T-cell (primary cell): Measurements from ENCODE around the gene NIP7. TPM values are rescaled to one million over a fixed set of nuclear protein-coding genes. Genes with fewer than 3 reads are reported as not detected.
A peak's percentile ranks its signal among the peaks of the same experiment; 100 is the strongest.

ENCODE experiments used
- ATAC-seq, 4 experiments: fragments of 200-7000 bp in 3 of 4; fragments of 150-1000 bp in 1 of 4; cut with Tn5 transposase; replicated peaks in 1 of 4; 1 replicate in 3 of 4; 2 replicates in 1 of 4; pipeline ENCODE4 v1.10.0; 2021; ENCODE audit warnings: moderate library complexity in 3 of 4, mild to moderate bottlenecking in 2 of 4, moderate number of reproducible peaks in 1 of 4
- CTCF ChIA-PET, 2 donors: fragments of 300-600 bp; sonication (Branson Sonifier 250); formaldehyde crosslinking; loops; one replicate each; lab custom pipeline; 2022; ENCODE audit warnings: antibody characterized with exemption in 2 of 2; lab: Charles Lee
- POLR2A ChIA-PET, 2 donors: fragments of 300-600 bp; sonication (Branson Sonifier 250); formaldehyde crosslinking; loops; one replicate each; lab custom pipeline; 2022; ENCODE audit warnings: antibody characterized with exemption in 2 of 2; lab: Charles Lee
- DNase-seq, 35 experiments: peaks; one replicate each; pipeline versions ENCODE4 v3.0.0 to v3.0.0-alpha.2; 2013 to 2023
- H3K27ac ChIP-seq: one replicate; pipeline ENCODE4 v1.5.1; 2013; ENCODE audit warnings: low read length
- H3K27me3 ChIP-seq, 2 experiments: replicated peaks in 1 of 2; 1 replicate in 1 of 2; 2 replicates in 1 of 2; pipeline versions ENCODE4 v1.6.1 to v1.7.0; 2013; ENCODE audit warnings: low read length in 1 of 2, mixed read lengths in 1 of 2; ENCODE audit not compliant: control insufficient read depth in 2 of 2, insufficient read depth in 2 of 2; ENCODE audit errors: extremely low read depth in 1 of 2
- H3K36me3 ChIP-seq, 2 donors: 1 replicate in 1 of 2; 2 replicates in 1 of 2; pipeline versions ENCODE4 v1.6.1 to v1.7.0; 2013; ENCODE audit warnings: low read length in 1 of 2; ENCODE audit not compliant: control insufficient read depth in 2 of 2, insufficient read depth in 1 of 2; ENCODE audit errors: extremely low read depth in 1 of 2
- H3K4me1 ChIP-seq, 2 experiments: 1 replicate in 1 of 2; 2 replicates in 1 of 2; pipeline versions ENCODE4 v1.6.1 to v1.7.0; 2013; ENCODE audit warnings: low read length in 2 of 2, mixed read lengths in 1 of 2; ENCODE audit not compliant: insufficient read depth in 2 of 2, control insufficient read depth in 1 of 2; ENCODE audit errors: extremely low read depth in 1 of 2
- H3K4me3 ChIP-seq, 2 donors: 1 replicate in 1 of 2; 2 replicates in 1 of 2; pipeline versions ENCODE4 v1.5.1 to v1.7.0; 2013; ENCODE audit warnings: mild to moderate bottlenecking in 2 of 2, low read length in 1 of 2, moderate library complexity in 1 of 2; ENCODE audit not compliant: control insufficient read depth in 1 of 2; ENCODE audit errors: extremely low read depth in 1 of 2
- H3K9me3 ChIP-seq: 2 replicates; pipeline ENCODE4 v1.7.0; 2013
- H3K27ac Mint-ChIP-seq, 2 donors: one replicate each; pipeline ENCODE4 v1.8.0; 2020 to 2021; ENCODE audit warnings: mild to moderate bottlenecking in 2 of 2, mixed read lengths in 2 of 2
- H3K27me3 Mint-ChIP-seq, 2 donors: one replicate each; pipeline ENCODE4 v1.8.0; 2021 to 2022; ENCODE audit warnings: mixed read lengths in 2 of 2
- H3K36me3 Mint-ChIP-seq: one replicate; pipeline ENCODE4 v1.8.0; 2021; ENCODE audit warnings: mixed read lengths
- H3K4me1 Mint-ChIP-seq, 3 donors: one replicate each; pipeline ENCODE4 v1.8.0; 2020 to 2022; ENCODE audit warnings: mixed read lengths in 3 of 3, mild to moderate bottlenecking in 1 of 3
- H3K4me3 Mint-ChIP-seq, 3 donors: one replicate each; pipeline ENCODE4 v1.8.0; 2020 to 2022; ENCODE audit warnings: mild to moderate bottlenecking in 3 of 3, mixed read lengths in 3 of 3, moderate library complexity in 3 of 3
- H3K9me3 Mint-ChIP-seq, 3 donors: one replicate each; pipeline ENCODE4 v1.8.0; 2020 to 2022; ENCODE audit warnings: mixed read lengths in 3 of 3
- WGBS: methylation state at CpG from one replicate; pipeline ENCODE4 v1.1.5; 2013; ENCODE audit warnings: missing lambda C conversion rate; ENCODE audit not compliant: insufficient coverage; 5-methylcytosine and 5-hydroxymethylcytosine counted together
- total RNA-seq, 35 experiments: library from RNA in 6 of 35; stranded (reverse) in 6 of 35; fragments of 120-200 nt in 1 of 35; gene quantifications; one replicate each; pipeline versions ENCODE4 v1.2.1 to v1.2.4 and lab custom pipeline; 2013 to 2026

Gene NIP7
- total RNA-seq, 5 donors from 2014 or later (not counting 1 experiment from before 2014, with no cell fraction given): 23.7 to 32.9 (median 29.6) TPM

DNA sequence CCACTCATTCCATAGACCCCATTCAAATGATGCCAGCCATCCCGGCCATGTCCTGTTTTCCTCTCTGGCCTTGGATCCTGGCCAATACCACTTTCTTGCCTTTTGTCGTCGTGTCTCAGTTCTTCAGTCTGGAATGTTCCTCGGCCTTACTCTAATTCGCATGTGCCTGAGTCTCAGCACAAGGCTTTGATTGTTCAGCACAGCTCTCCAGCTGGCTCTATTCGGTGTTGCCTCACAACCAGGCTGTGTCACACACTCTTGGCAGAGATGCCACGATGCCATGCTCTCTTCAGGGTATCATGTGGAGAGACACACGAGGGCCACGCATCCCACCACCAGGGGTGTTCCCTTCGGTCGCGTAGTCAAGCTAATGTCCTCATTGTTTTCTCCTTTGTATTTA, 30.3 kb upstream of the NIP7 start:
- Mint-ChIP-seq H3K9me3 (no peaks in the 10 kb centered on the region), H3K27me3 (no peaks in the 10 kb centered on the region), H3K4me3 (peak overlapping the region in 1 of 3 donors; percentile 5), H3K4me1 (peaks cover 26 to 30% (median 27%) of the 10 kb centered on the region in 3 donors), H3K36me3 (no peaks in the 10 kb centered on the region), H3K27ac (peak overlapping the region in 1 of 2 donors; percentile 2)
- ChIA-PET POLR2A (no interaction called here), CTCF (no interaction called here)
- WGBS: 85% methylated on average over 7 of the region's 12 CpGs
- Histone ChIP-seq H3K36me3 (peaks cover 0 to 10% of the 10 kb centered on the region in 2 donors), H3K4me3 (no peak overlapping the region), H3K4me1 (peaks cover 4 to 31% of the 10 kb centered on the region in 2 experiments), H3K27me3 (no peaks in the 10 kb centered on the region), H3K27ac (no peak overlapping the region), H3K9me3 (no peaks in the 10 kb centered on the region)
- no peak for DNase-seq
- ATAC-seq: no peak

- DNase-seq (peak; percentile 92 to 98 (median 96)), ATAC-seq (peak; percentile 92 to 99 (median 94))
- 13% methylated on average over 46 of the region's 70 CpGs for WGBS
- Mint-ChIP-seq H3K36me3 (peaks cover 2% of the 10 kb centered on the region), H3K27ac (peak within 1 kb of the TSS; percentile 95), H3K4me1 (peaks cover 31 to 35% (median 32%) of the 10 kb centered on the region in 3 donors), H3K4me3 (peak within 1 kb of the TSS; percentile 98), H3K27me3 (no peaks in the 10 kb centered on the region), H3K9me3 (no peaks in the 10 kb centered on the region)
- Histone ChIP-seq H3K9me3 (no peaks in the 10 kb centered on the region), H3K36me3 (peaks cover 11 to 26% of the 10 kb centered on the region in 2 donors), H3K27me3 (no peaks in the 10 kb centered on the region), H3K4me1 (peaks cover 4 to 36% of the 10 kb centered on the region in 2 experiments), H3K4me3 (peak within 1 kb of the TSS; percentile 38 to 67), H3K27ac (peak within 1 kb of the TSS; percentile 73)
- POLR2A ChIA-PET: interaction anchor here in 1 of 2 donors (0.5 kb wide), 1 partner anchor 183 kb away, joined by 4 read pairs; no protein-coding TSS in a partner anchor
- CTCF ChIA-PET: interaction anchor here (0.6 to 0.7 kb wide), 3 partner anchors 22 to 781 kb away, joined by 3 to 4 read pairs (median 3); no protein-coding TSS in a partner anchor
Observed at GRCh38 chr16:69310653-69311532, 28.7 kb upstream of the NIP7 start, which contains the start of gene VPS4A. TSS of gene VPS4A (plus strand) at chr16:69311350. CDS start at chr16:69311512, 162 bp downstream.

- Histone ChIP-seq H3K27me3 (no peaks in the 10 kb centered on the region), H3K4me3 (peak overlapping the region; percentile 36 to 67), H3K36me3 (peaks cover 18 to 35% of the 10 kb centered on the region in 2 donors), H3K4me1 (peaks cover 4 to 36% of the 10 kb centered on the region in 2 experiments), H3K9me3 (no peaks in the 10 kb centered on the region), H3K27ac (no peak overlapping the region)
- peaks cover 9% of the 10 kb centered on the region for H3K36me3 Mint-ChIP-seq
- H3K9me3 Mint-ChIP-seq: no peaks in the 10 kb centered on the region
- peaks cover 31 to 35% (median 32%) of the 10 kb centered on the region in 3 donors for H3K4me1 Mint-ChIP-seq
- POLR2A ChIA-PET: interaction anchor here in 1 of 2 donors (0.6 to 0.7 kb wide), 3 partner anchors 22 to 188 kb away, joined by 3 read pairs; no protein-coding TSS in a partner anchor
- H3K27ac Mint-ChIP-seq: peak overlapping the region; percentile 95
- peak overlapping the region; percentile 98 for H3K4me3 Mint-ChIP-seq
- DNase-seq: peak in 12 of 35 experiments; percentile 10 to 53 (median 18)
- WGBS: 2% methylated on average over 51 of the region's 59 CpGs
- CTCF ChIA-PET: interaction anchor here in 1 of 2 donors (0.7 kb wide), 1 partner anchor 57 kb away, joined by 4 read pairs; no protein-coding TSS in a partner anchor
- no peaks in the 10 kb centered on the region for H3K27me3 Mint-ChIP-seq
- peak; percentile 42 to 66 (median 58) for ATAC-seq
Observed at GRCh38 chr16:69311533-69312387, 27.8 kb upstream of the NIP7 start.

- Mint-ChIP-seq H3K36me3 (peaks cover 9% of the 10 kb centered on the region), H3K4me1 (peaks cover 31 to 35% (median 32%) of the 10 kb centered on the region in 3 donors), H3K27me3 (no peaks in the 10 kb centered on the region), H3K4me3 (peak overlapping the region; percentile 52 to 98 (median 55)), H3K9me3 (no peaks in the 10 kb centered on the region), H3K27ac (no peak overlapping the region)
- H3K4me1 ChIP-seq: peaks cover 4 to 36% of the 10 kb centered on the region in 2 experiments
- no peaks in the 10 kb centered on the region for H3K9me3 ChIP-seq
- WGBS: 80% methylated on average over 1 of the region's 5 CpGs
- H3K4me3 ChIP-seq: no peak overlapping the region
- POLR2A ChIA-PET: no interaction called here
- H3K27ac ChIP-seq: no peak overlapping the region
- CTCF ChIA-PET: interaction anchor here in 1 of 2 donors (0.6 kb wide), 1 partner anchor 156 kb away, joined by 3 read pairs; no protein-coding TSS in a partner anchor
- no peak for DNase-seq
- H3K36me3 ChIP-seq: peaks cover 18 to 47% of the 10 kb centered on the region in 2 donors
- no peaks in the 10 kb centered on the region for H3K27me3 ChIP-seq
- ATAC-seq: no peak
Observed at GRCh38 chr16:69313469-69313868, 26.1 kb upstream of the NIP7 start.

DNA sequence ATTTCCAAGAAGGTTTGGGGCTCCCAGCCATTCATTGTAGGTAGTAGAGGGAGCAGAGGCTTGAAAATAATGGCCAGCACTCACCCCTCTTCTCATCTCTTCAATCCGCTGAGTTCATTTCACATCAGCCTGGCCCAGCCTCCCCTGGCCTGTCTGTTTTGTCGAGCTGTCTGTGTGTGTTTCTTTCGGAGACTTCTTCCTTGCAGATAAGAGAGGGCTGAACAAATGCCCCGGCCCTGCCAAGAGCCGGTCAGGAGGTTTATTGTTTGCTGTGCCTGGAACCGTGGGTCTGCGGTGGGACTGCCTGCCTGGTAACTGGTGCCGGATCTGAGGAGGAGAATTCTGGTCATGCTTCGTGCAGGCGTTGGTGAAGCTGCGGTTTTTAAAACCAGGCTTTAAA, 25.0 kb upstream of the NIP7 start:
- Mint-ChIP-seq H3K36me3 (peaks cover 13% of the 10 kb centered on the region), H3K4me3 (no peak overlapping the region), H3K27ac (no peak overlapping the region), H3K9me3 (no peaks in the 10 kb centered on the region), H3K27me3 (no peaks in the 10 kb centered on the region), H3K4me1 (peaks cover 31 to 32% (median 32%) of the 10 kb centered on the region in 3 donors)
- Histone ChIP-seq H3K36me3 (peaks cover 24 to 58% of the 10 kb centered on the region in 2 donors), H3K27me3 (no peaks in the 10 kb centered on the region), H3K4me1 (peaks cover 4 to 36% of the 10 kb centered on the region in 2 experiments), H3K27ac (no peak overlapping the region), H3K4me3 (no peak overlapping the region), H3K9me3 (no peaks in the 10 kb centered on the region)
- ATAC-seq (no peak), DNase-seq (no peak)
- CTCF ChIA-PET: no interaction called here
- WGBS: 96% methylated on average over 10 of the region's 11 CpGs
- POLR2A ChIA-PET: interaction anchor here in 1 of 2 donors (0.6 kb wide), 1 partner anchor 136 kb away, joined by 5 read pairs; no protein-coding TSS in a partner anchor
